Heart left ventricle (tissue), 16 donors: ENCODE results near the gene ANGPTL7. TPM values are rescaled to one million over a fixed set of nuclear protein-coding genes. Genes with fewer than 3 reads are reported as not detected.
"Not testable (repeated sequence)": the region's sequence is repeated elsewhere in the genome, so short reads cannot be mapped to it uniquely, and the experiment has no call there.

Experiments used
- ATAC-seq, 4 donors: fragments of 200-7000 bp; cut with Tn5 transposase; one replicate each; pipeline ENCODE4 v1.9.1; 2020 to 2022; ENCODE audit warnings: moderate library complexity in 4 of 4, mild to moderate bottlenecking in 3 of 4, moderate number of reproducible peaks in 1 of 4
- DNase-seq, 5 donors: peaks; one replicate each; pipeline ENCODE4 v3.0.0-alpha.2; 2020
- H3K27ac ChIP-seq, 12 donors: fragments of 200-600 bp; sonication (generic) in 4 of 12; one replicate each; pipeline versions ENCODE4 v1.5.0 to v1.8.0; 2016 to 2022; ENCODE audit warnings: mild to moderate bottlenecking in 2 of 12
- H3K27me3 ChIP-seq, 9 donors: fragments of 200-600 bp; sonication (generic) in 2 of 9; one replicate each; pipeline versions ENCODE4 v1.5.1 to v1.8.0; 2016 to 2022; ENCODE audit warnings: mild to moderate bottlenecking in 3 of 9
- H3K36me3 ChIP-seq, 9 donors: fragments of 200-600 bp; sonication (generic) in 2 of 9; one replicate each; pipeline versions ENCODE4 v1.5.0 to v1.8.0; 2018 to 2022; ENCODE audit warnings: mild to moderate bottlenecking in 2 of 9
- H3K4me1 ChIP-seq, 12 donors: fragments of 200-600 bp; sonication (generic) in 4 of 12; one replicate each; pipeline versions ENCODE4 v1.5.0 to v1.8.0; 2016 to 2022; ENCODE audit warnings: mild to moderate bottlenecking in 3 of 12
- H3K4me3 ChIP-seq, 12 donors: fragments of 200-600 bp; sonication (generic) in 4 of 12; one replicate each; pipeline versions ENCODE4 v1.5.0 to v1.8.0; 2017 to 2022; ENCODE audit warnings: mild to moderate bottlenecking in 9 of 12, moderate library complexity in 4 of 12
- H3K9me3 ChIP-seq, 12 donors: fragments of 200-600 bp; sonication (generic) in 4 of 12; one replicate each; pipeline versions ENCODE4 v1.5.0 to v1.8.0; 2016 to 2022; ENCODE audit warnings: mild to moderate bottlenecking in 1 of 12
- POLR2A ChIP-seq, 2 donors: fragments of 450-650 bp; IDR thresholded peaks; one replicate each; pipeline ENCODE4 v1.6.1; 2017; ENCODE audit warnings: antibody characterized with exemption in 2 of 2, mild to moderate bottlenecking in 2 of 2, moderate library complexity in 2 of 2
- WGBS, 4 donors: extraction: QIAGEN DNeasy Blood & Tissue Kit in 2 of 4; methylation state at CpG; one replicate each; pipeline versions ENCODE4 v1.1.5 to v1.1.7; 2013 to 2018; 5-methylcytosine and 5-hydroxymethylcytosine counted together
- intact Hi-C, 10 donors: fragments of 100-400 bp; cut with DNase I; formaldehyde crosslinking; loops; one replicate each; pipeline versions ENCODE4 v1.11.1 to v1.14.2; 2022
- polyA plus RNA-seq, 2 donors: library from polyadenylated mRNA; stranded (reverse); fragments of 200-250 nt; gene quantifications; one replicate each; pipeline ENCODE4 v1.2.3, GENCODE V29; 2013
- total RNA-seq, 9 donors: library from RNA; depleted of rRNA in 2 of 9; stranded (reverse); fragments of >200 nt in 2 of 9; fragmentation: NEBNext Ultra II Directional in 3 of 9; extraction: Animal tissue kit (Norgen Biotek cat#: 25700) in 3 of 9; gene quantifications; one replicate each; pipeline versions ENCODE4 v1.1.0 to v1.2.4, GENCODE V29; 2016 to 2023
- TF ChIP-seq, protein P1 (sequence below), 12 donors: fragments of 200-600 bp; sonication (generic) in 4 of 12; IDR thresholded peaks; one replicate each; pipeline versions ENCODE4 v1.5.0 to v1.8.0; 2018 to 2022; ENCODE audit warnings: antibody characterized with exemption in 12 of 12, mild to moderate bottlenecking in 5 of 12
- donor health status: ischemic (EF 13 %, LVEDD 7.1; RV severe dilation, severe dysfunction).
- donor health status: healthy with polysubstance abuse.
- donor health status: DM: no; HTN: yes; CAD: no.
- donor health status: DM: no; HTN: no; CAD: no.
- donor health status: ischemic (EF 25% LVEDD 6.9; RV normal size, moderate dysfunction).
- donor health status: ischemic (EF 25% LVEDD 5.7; RV mildly dilated, moderate dysfunction).
- donor health status: healthy.
- donor health status: DM: yes; HTN: yes; CAD: no.
- donor health status: ischemic (EF 35%, LVEDD 5.7; RV mildly dilated, moderate dysfunction).
- donor health status: nonischemic (EF 11% LVEDD 7.7; RV severe dilation, severe dysfunction).
- donor health status: DM: yes; HTN: yes; CAD: no.
- donor health status: PGD.
- donor health status: ischemic (EF 29% LVEDD 5.4; RV normal size, mild dysfunction).
- donor health status: nonischemic (EF 23%, LVEDD 6.1; RV moderate dilation, normal function).

The ANGPTL7 gene
- total and polyA plus RNA-seq, 11 donors = 0.15 to 2.6 (median 0.43) TPM; not detected in 1

DNA sequence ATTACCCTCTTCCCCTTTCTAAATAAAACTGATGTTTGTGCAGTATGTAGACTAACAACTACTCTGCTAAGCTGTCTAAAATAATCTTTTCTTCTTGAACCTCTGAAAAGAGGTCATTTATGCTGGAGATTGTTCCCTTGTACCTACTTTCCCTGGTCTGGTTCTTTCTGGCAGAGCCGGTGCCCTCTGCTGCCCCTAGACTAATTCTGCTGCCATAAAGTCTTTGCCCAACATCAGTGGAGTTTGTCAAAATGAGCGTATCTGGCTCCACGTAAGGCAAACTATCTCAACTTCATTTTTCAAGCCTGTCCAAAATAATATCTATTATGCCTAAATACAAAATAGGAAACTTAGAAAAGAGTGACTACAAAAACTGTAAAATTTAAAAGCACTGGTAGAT is 30.9 kb upstream of the ANGPTL7 start:
- Histone ChIP-seq H3K36me3 (peaks cover 0 to 58% (median 35%) of the 10 kb centered on the region in 9 donors), H3K27me3 (no peaks in the 10 kb centered on the region), H3K27ac (peak overlapping the region in 9 of 12 donors; percentile 1 to 55 (median 40)), H3K4me1 (peaks cover 0 to 26% (median 20%) of the 10 kb centered on the region in 12 donors), H3K9me3 (no peaks in the 10 kb centered on the region), H3K4me3 (no peak overlapping the region)
- ATAC-seq (no peak), DNase-seq (no peak)
- WGBS, 4 donors = 83 to 93% (median 88%) methylated on average over 3 of the region's 3 CpGs
- TF ChIP-seq, protein P1, sequence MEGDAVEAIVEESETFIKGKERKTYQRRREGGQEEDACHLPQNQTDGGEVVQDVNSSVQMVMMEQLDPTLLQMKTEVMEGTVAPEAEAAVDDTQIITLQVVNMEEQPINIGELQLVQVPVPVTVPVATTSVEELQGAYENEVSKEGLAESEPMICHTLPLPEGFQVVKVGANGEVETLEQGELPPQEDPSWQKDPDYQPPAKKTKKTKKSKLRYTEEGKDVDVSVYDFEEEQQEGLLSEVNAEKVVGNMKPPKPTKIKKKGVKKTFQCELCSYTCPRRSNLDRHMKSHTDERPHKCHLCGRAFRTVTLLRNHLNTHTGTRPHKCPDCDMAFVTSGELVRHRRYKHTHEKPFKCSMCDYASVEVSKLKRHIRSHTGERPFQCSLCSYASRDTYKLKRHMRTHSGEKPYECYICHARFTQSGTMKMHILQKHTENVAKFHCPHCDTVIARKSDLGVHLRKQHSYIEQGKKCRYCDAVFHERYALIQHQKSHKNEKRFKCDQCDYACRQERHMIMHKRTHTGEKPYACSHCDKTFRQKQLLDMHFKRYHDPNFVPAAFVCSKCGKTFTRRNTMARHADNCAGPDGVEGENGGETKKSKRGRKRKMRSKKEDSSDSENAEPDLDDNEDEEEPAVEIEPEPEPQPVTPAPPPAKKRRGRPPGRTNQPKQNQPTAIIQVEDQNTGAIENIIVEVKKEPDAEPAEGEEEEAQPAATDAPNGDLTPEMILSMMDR (IDR thresholded peaks at IDR 0.05) = no peak
- TF ChIP-seq POLR2A (IDR thresholded peaks at IDR 0.05) = no peak
- intact Hi-C loops = no loop called here

DNA sequence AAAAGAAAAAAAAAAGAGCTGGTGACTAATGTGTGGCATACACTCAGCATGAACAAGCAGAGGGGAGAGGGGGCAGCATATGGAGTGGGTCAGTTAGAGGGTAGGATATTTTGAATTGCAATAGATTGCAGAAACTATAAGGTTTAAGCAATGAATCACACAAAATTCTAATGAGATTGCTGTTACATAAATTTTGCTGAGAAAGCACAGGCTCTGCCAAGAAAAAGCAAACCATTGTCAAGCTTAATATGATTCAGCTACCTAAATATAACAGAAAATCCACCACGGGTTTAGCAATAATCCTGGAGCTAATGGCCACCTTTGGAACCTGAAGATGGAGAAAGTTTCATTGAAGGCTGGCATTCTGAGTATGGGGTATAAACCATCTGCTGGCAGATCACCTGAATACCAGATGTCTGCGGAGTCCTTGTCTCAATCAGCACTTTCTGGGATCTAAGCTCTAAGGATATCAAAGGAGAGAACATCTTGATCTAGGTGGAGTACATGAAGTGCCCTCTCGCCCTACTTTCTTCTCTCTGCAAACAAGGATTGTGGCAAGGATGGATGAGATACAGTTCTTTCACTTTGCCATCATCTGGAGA is 30.3 kb upstream of the ANGPTL7 start:
- no peak overlapping the region for H3K4me3 ChIP-seq
- intact Hi-C loops = no loop called here
- peaks cover 0 to 25% (median 20%) of the 10 kb centered on the region in 12 donors for H3K4me1 ChIP-seq
- no peak for TF ChIP-seq POLR2A (IDR thresholded peaks at IDR 0.05)
- TF ChIP-seq, protein P1 (IDR thresholded peaks at IDR 0.05) = no peak
- WGBS, 4 donors = 68 to 80% (median 75%) methylated on average over 3 of the region's 3 CpGs
- no peaks in the 10 kb centered on the region for H3K9me3 ChIP-seq
- peaks cover 0 to 53% (median 35%) of the 10 kb centered on the region in 9 donors for H3K36me3 ChIP-seq
- DNase-seq (no peak), ATAC-seq (no peak)
- H3K27me3 ChIP-seq = no peaks in the 10 kb centered on the region
- peak overlapping the region in 4 of 12 donors; percentile 40 to 55 (median 48) for H3K27ac ChIP-seq

DNA sequence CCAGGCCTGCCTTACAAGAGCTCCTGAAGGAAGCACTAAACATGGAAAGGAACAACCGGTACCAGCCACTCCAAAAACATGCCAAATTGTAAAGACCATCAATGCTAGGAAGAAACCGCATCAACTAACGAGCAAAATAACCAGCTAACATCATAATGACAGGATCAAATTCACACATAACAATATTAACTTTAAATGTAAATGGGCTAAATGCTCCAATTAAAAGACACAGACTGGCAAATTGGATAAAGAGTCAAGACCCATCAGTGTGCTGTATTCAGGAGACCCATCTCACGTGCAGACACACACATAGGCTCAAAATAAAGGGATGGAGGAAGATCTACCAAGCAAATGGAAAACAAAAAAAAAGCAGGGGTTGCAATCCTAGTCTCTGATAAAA is 26.4 kb upstream of the ANGPTL7 start:
- H3K27me3 ChIP-seq, H3K9me3 ChIP-seq, DNase-seq, intact Hi-C loops, H3K4me3 ChIP-seq, ATAC-seq, H3K27ac ChIP-seq: not testable (repeated sequence)
- Histone ChIP-seq H3K36me3 (peaks cover 0 to 31% (median 12%) of the 10 kb centered on the region in 9 donors), H3K4me1 (peaks cover 0 to 16% (median 12%) of the 10 kb centered on the region in 12 donors)
- whole genome bisulfite sequencing, 4 donors = 96 to 99% (median 97%) methylated on average over 4 of the region's 4 CpGs

DNA sequence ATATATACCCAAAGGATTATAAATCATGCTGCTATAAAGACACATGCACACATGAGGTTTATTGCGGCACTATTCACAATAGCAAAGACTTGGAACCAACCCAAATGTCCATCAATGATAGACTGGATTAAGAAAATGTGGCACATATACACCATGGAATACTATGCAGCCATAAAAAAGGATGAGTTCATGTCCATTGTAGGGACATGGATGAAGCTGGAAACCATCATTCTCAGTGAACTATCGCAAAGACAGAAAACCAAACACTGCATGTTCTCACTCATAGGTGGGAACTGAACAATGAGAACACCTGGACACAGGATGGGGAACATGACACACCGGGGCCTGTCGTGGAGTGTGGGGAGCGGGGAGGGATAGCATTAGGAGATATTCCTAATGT is 22.4 kb upstream of the ANGPTL7 start:
- ATAC-seq, H3K9me3 ChIP-seq, H3K4me1 ChIP-seq, H3K27ac ChIP-seq, H3K4me3 ChIP-seq, intact Hi-C loops, DNase-seq, H3K27me3 ChIP-seq: not testable (repeated sequence)
- WGBS, 4 donors = 96 to 99% (median 98%) methylated on average over 5 of the region's 5 CpGs
- peaks cover 0 to 20% (median 11%) of the 10 kb centered on the region in 9 donors for H3K36me3 ChIP-seq

DNA sequence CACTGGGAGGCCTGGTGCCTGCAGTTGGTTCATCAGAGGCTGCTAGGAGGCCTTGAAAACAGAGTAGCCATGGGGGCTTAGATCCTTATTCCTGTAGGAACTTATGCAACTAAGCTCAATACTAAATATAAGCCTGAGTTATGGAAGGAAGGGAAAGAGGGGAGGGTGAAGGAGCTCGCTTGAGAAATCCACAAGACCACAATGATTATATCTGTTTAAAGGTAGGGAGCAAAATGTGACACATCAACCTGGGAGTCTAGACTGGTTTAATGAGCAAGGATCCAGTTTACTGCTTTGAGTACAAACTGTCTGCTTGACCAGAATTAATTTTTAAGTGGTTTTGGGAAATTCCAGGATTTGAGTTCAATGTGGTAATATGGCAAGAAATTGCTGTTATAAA is 20.4 kb upstream of the ANGPTL7 start:
- Histone ChIP-seq H3K27ac (no peak overlapping the region), H3K4me3 (no peak overlapping the region), H3K4me1 (peaks cover 0 to 5% (median 0%) of the 10 kb centered on the region in 12 donors), H3K36me3 (peaks cover 0 to 20% (median 11%) of the 10 kb centered on the region in 9 donors), H3K27me3 (no peaks in the 10 kb centered on the region), H3K9me3 (peaks cover 0 to 2% (median 0%) of the 10 kb centered on the region in 12 donors)
- WGBS, 4 donors = 96 to 100% (median 98%) methylated on average over 1 of the region's 1 CpG
- TF ChIP-seq, protein P1 (IDR thresholded peaks at IDR 0.05) = no peak
- no peak for TF ChIP-seq POLR2A (IDR thresholded peaks at IDR 0.05)
- no peak for DNase-seq
- ATAC-seq = no peak
- intact Hi-C loops = no loop called here
